ENCODE data around the gene POLR1D.

POLR1D gene, protein sequence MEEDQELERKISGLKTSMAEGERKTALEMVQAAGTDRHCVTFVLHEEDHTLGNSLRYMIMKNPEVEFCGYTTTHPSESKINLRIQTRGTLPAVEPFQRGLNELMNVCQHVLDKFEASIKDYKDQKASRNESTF

DNA sequence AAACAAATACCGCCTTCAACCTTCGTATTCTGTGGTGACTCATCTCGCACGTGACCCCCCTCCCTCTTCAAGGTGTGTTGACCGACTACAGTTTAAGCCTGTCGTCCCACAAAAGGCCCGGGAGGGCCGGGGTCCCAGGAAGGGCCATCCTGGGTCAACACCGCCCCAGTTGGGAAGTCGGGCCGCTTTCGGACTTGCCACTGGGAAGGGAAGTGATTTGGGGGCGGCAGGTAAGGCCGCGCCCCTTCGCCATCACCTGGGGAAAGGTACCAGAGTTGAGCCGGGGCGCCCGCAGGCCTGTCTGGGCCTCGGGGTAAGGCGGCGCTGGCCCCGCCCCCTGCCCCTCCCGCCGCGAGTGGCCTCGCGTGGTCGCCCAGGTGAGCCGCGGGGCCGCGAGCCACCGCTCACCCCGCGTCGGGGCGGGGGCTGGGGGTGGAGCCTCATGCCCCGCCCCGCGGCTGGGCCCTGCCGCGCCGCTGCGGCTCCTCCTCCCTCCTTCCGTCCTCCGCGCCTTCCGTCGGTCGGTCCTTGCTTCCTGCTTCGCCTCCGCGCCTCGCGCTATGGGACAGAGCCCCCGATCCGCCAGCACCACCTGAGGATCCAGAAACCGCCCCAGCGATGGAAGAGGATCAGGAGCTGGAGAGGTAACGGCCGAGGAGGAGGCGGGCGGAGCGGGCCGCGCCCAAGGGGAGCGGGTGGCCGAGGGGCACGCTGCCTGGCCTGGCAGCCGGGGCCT, at the start of gene POLR1D:
Gene POLR1D (plus strand): TSS at position 527 of the 736 bp plus-strand sequence. CDS start 92 bp downstream, at position 619.
- Histone ChIP-seq H3K4me2 (peak within 1 kb of the TSS; percentile 85 to 99 (median 96)), H3K36me3 (peaks cover 22 to 39% (median 38%) of the 10 kb centered on the region in 11 experiments; a peak in 21 of 22 replicates), H3K9ac (peak within 1 kb of the TSS; percentile 87 to 96 (median 93)), H3K9me3 (replicated peaks in 1 of 11) (no peaks in the 10 kb centered on the region), H3K4me3 (peak within 1 kb of the TSS; percentile 84 to 98 (median 94)), H3K4me1 (peaks cover 39 to 53% (median 45%) of the 10 kb centered on the region in 10 experiments), H3K27me3 (no peaks in the 10 kb centered on the region), H3K27ac (peak within 1 kb of the TSS; percentile 77 to 94 (median 90)), H4K20me1 (peaks cover 33 to 84% (median 59%) of the 10 kb centered on the region in 11 experiments; a peak in 21 of 22 replicates)
- no peak for TF ChIP-seq Cebpa-rat (IDR thresholded peaks at IDR 0.05)

GRCh38 chr13:27572234-27572901, 49.3 kb upstream of the POLR1D start:
- Histone ChIP-seq H3K4me3 (no peak overlapping the region), H3K9ac (no peak overlapping the region), H3K27me3 (no peaks in the 10 kb centered on the region), H3K4me1 (peaks cover 0 to 30% (median 4%) of the 10 kb centered on the region in 10 experiments; a peak in 9 of 20 replicates), H3K9me3 (replicated peaks in 1 of 11) (no peaks in the 10 kb centered on the region), H3K27ac (no peak overlapping the region), H4K20me1 (0 out of 22 replicates have a peak, but pooled peaks cover 0 to 3% (median 0%) of the 10 kb centered on the region in 11 experiments), H3K36me3 (peaks cover 18 to 37% (median 23%) of the 10 kb centered on the region in 11 experiments; a peak in 21 of 22 replicates), H3K4me2 (no peak overlapping the region; a peak in 1 of 22 replicates)
- no peak for TF ChIP-seq Cebpa-rat (IDR thresholded peaks at IDR 0.05)

DNA sequence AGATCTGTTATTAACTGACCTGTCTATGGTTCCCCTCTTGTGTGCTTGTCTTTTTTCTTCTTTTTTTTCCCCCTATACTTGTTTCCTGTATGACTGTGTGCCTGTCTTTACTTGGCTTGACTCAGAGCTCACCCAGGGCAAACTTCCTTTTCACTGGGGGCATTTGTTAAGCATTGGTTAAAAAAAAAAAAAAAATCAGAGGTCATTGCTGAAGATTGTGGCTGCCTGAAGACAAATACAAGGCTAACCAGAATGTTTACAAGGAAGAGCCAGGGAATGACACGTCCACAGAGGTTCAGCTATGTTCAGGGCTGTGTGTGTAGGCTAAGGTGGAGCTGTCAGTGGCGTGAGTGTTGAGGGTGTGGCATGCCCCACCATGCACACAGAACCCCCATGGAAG, 48.4 kb upstream of the POLR1D start:
- H3K4me3 ChIP-seq: no peak overlapping the region
- H3K4me1 ChIP-seq: peaks cover 0 to 27% (median 4%) of the 10 kb centered on the region in 10 experiments; a peak in 9 of 20 replicates
- no peaks in the 10 kb centered on the region for H3K27me3 ChIP-seq
- H3K27ac ChIP-seq: peak overlapping the region in 2 of 11 experiments; percentile 9 to 16; a peak in 3 of 22 replicates
- peak overlapping the region in 5 of 11 experiments; percentile 14 to 63 (median 58); a peak in 8 of 22 replicates for H3K4me2 ChIP-seq
- peaks cover 12 to 32% (median 16%) of the 10 kb centered on the region in 11 experiments; a peak in 21 of 22 replicates for H3K36me3 ChIP-seq
- H3K9me3 ChIP-seq (replicated peaks in 1 of 11): no peaks in the 10 kb centered on the region
- 0 out of 22 replicates have a peak overlapping the region, but pooled peaks of 2 of the 11 experiments have one; percentile 0 to 8 for H3K9ac ChIP-seq
- 0 out of 22 replicates have a peak, but pooled peaks cover 0 to 3% (median 0%) of the 10 kb centered on the region in 11 experiments for H4K20me1 ChIP-seq
- no peak for TF ChIP-seq Cebpa-rat (IDR thresholded peaks at IDR 0.05)

- Histone ChIP-seq H3K27ac (no peak overlapping the region), H3K4me3 (no peak overlapping the region), H3K27me3 (no peaks in the 10 kb centered on the region), H3K9me3 (replicated peaks in 1 of 11) (no peaks in the 10 kb centered on the region), H3K36me3 (peaks cover 4 to 24% (median 9%) of the 10 kb centered on the region in 11 experiments; a peak in 11 of 22 replicates), H3K4me2 (no peak overlapping the region), H4K20me1 (peaks cover 0 to 3% (median 0%) of the 10 kb centered on the region in 11 experiments; a peak in 1 of 22 replicates), H3K4me1 (peaks cover 0 to 27% (median 4%) of the 10 kb centered on the region in 10 experiments; a peak in 9 of 20 replicates), H3K9ac (no peak overlapping the region)
- no peak for TF ChIP-seq Cebpa-rat (IDR thresholded peaks at IDR 0.05)
Measured at GRCh38 chr13:27574661-27575060, 47.0 kb upstream of the POLR1D start.

- H3K36me3 ChIP-seq: peaks cover 7 to 28% (median 13%) of the 10 kb centered on the region in 11 experiments; a peak in 13 of 22 replicates
Measured at GRCh38 chr13:27578121-27579030, 43.3 kb upstream of the POLR1D start.

GRCh38 chr13:27583645-27584044, 38.0 kb upstream of the POLR1D start:
- H3K4me1 ChIP-seq: peaks cover 19 to 31% (median 23%) of the 10 kb centered on the region in 10 experiments
- peak overlapping the region; percentile 12 to 65 (median 36); a peak in 21 of 22 replicates for H3K4me2 ChIP-seq
- H3K4me3 ChIP-seq: no peak overlapping the region
- H3K27ac ChIP-seq: no peak overlapping the region
- TF ChIP-seq Cebpa-rat (IDR thresholded peaks at IDR 0.05): no peak
- peaks cover 0 to 22% (median 0%) of the 10 kb centered on the region in 11 experiments; a peak in 4 of 22 replicates for H4K20me1 ChIP-seq
- H3K9me3 ChIP-seq (replicated peaks in 1 of 11): peaks cover 0 to 11% (median 4%) of the 10 kb centered on the region in 11 experiments; a peak in 12 of 22 replicates
- peaks cover 1 to 21% (median 7%) of the 10 kb centered on the region in 11 experiments; a peak in 14 of 22 replicates for H3K36me3 ChIP-seq
- H3K9ac ChIP-seq: no peak overlapping the region
- H3K27me3 ChIP-seq: no peaks in the 10 kb centered on the region

More at GRCh38 chr13:27578121-27579030, 43.3 kb upstream of the POLR1D start:
- Histone ChIP-seq H3K4me2 (no peak overlapping the region), H3K9ac (no peak overlapping the region), H3K9me3 (replicated peaks in 1 of 11) (no peaks in the 10 kb centered on the region), H3K27ac (no peak overlapping the region), H3K27me3 (no peaks in the 10 kb centered on the region), H3K4me1 (peaks cover 2 to 10% (median 4%) of the 10 kb centered on the region in 10 experiments; a peak in 18 of 20 replicates), H4K20me1 (peaks cover 0 to under 1% (median 0%) of the 10 kb centered on the region in 11 experiments; a peak in 1 of 22 replicates), H3K4me3 (no peak overlapping the region)
- TF ChIP-seq Cebpa-rat (IDR thresholded peaks at IDR 0.05): no peak

- TF ChIP-seq Cebpa-rat (IDR thresholded peaks at IDR 0.05): no peak
- Histone ChIP-seq H3K4me2 (peak overlapping the region in 10 of 11 experiments; percentile 23 to 70 (median 53); a peak in 17 of 22 replicates), H4K20me1 (peaks cover 0 to 28% (median 4%) of the 10 kb centered on the region in 11 experiments; a peak in 5 of 22 replicates), H3K4me1 (peaks cover 19 to 31% (median 23%) of the 10 kb centered on the region in 10 experiments), H3K9me3 (replicated peaks in 1 of 11) (peaks cover 0 to 16% (median 10%) of the 10 kb centered on the region in 11 experiments; a peak in 13 of 22 replicates), H3K27ac (no peak overlapping the region), H3K9ac (no peak overlapping the region), H3K36me3 (peaks cover 0 to 6% (median 0%) of the 10 kb centered on the region in 11 experiments; a peak in 4 of 22 replicates), H3K27me3 (no peaks in the 10 kb centered on the region), H3K4me3 (no peak overlapping the region)
Measured at GRCh38 chr13:27587095-27587746, 34.5 kb upstream of the POLR1D start.

Measured in BLaER1 treated with 17β-estradiol and CSF1 and Interleukin-3, amounts not matched to agents 10 nM and 100 nM (cell line).